Left renal cortex interstitium (tissue), 4 donors: Measurements from ENCODE around the gene CD101. TPM values are rescaled to one million over a fixed set of nuclear protein-coding genes. Genes with fewer than 3 reads are reported as not detected.

ENCODE experiments used
- polyA plus RNA-seq, 4 donors: library from polyadenylated mRNA; unstranded; fragments of 120-200 nt; gene quantifications; one replicate each; pipeline ENCODE4 v1.2.1, GENCODE V29; 2013; ENCODE audit not compliant: insufficient read length in 4 of 4

Gene CD101
- polyA plus RNA-seq, 4 donors, result 1.8 to 3.3 (median 2.2) TPM

Other genes with a start within 250 kb of the CD101 start
- gene CD2, start 247.3 kb upstream of the CD101 start, polyA plus RNA-seq, result under 1 TPM; 0.08 to 0.34 (median 0.20) TPM
- 10 to 100 TPM; 31.1 to 68.1 (median 52.9) TPM for gene PTGFRN, start 91.8 kb upstream of the CD101 start, polyA plus RNA-seq
- gene TTF2, start 58.6 kb downstream of the CD101 start, polyA plus RNA-seq, result 10 to 100 TPM; 16.7 to 25.3 (median 22.2) TPM
- gene TRIM45, start 120.0 kb downstream of the CD101 start, polyA plus RNA-seq, result 10 to 100 TPM; 15.1 to 29.7 (median 22.0) TPM
- 10 to 100 TPM; 14.1 to 30.3 (median 22.8) TPM for gene VTCN1, start 209.2 kb downstream of the CD101 start, polyA plus RNA-seq